ENCODE measurements around the gene GRAP.
"Not testable (repeated sequence)": the region's sequence is repeated elsewhere in the genome, so short reads cannot be mapped to it uniquely, and the experiment has no call there.

GRAP gene

GRCh38 chr17:19024101-19025078, 22.4 kb downstream of the GRAP start:
- TF ChIP-seq CTCF (IDR thresholded peaks at IDR 0.05; ENCODE audit: extremely low read depth, insufficient read depth, missing control alignments): no peak
- in situ Hi-C loops (cut with MboI; ENCODE audit: low pct_unique_long_range_greater_than_20kb, low sequenced_read_pairs, unreplicated experiment): loop anchor here (25.0 kb wide), 1 partner anchor 212 kb away; no protein-coding TSS in a partner anchor
- DNase-seq (ENCODE audit: low spot score): no peak

- in situ Hi-C loops (cut with MboI; ENCODE audit: low pct_unique_long_range_greater_than_20kb, low sequenced_read_pairs, unreplicated experiment): loop anchor here (25.0 kb wide), 1 partner anchor 211 kb away; no protein-coding TSS in a partner anchor
- TF ChIP-seq CTCF (IDR thresholded peaks at IDR 0.05; ENCODE audit: extremely low read depth, insufficient read depth, missing control alignments): no peak
- no peak for DNase-seq (ENCODE audit: low spot score)
Observed at GRCh38 chr17:19023209-19023999, 23.4 kb downstream of the GRAP start.

- no peak for TF ChIP-seq CTCF (IDR thresholded peaks at IDR 0.05; ENCODE audit: extremely low read depth, insufficient read depth, missing control alignments)
- in situ Hi-C loops (cut with MboI; ENCODE audit: low pct_unique_long_range_greater_than_20kb, low sequenced_read_pairs, unreplicated experiment): loop anchor here (25.0 kb wide), 1 partner anchor 210 kb away; no protein-coding TSS in a partner anchor
- no peak for DNase-seq (ENCODE audit: low spot score)
Observed at GRCh38 chr17:19022747-19023146, 24.0 kb downstream of the GRAP start.

GRCh38 chr17:19022128-19022527, 24.6 kb downstream of the GRAP start:
- TF ChIP-seq CTCF (IDR thresholded peaks at IDR 0.05; ENCODE audit: extremely low read depth, insufficient read depth, missing control alignments): no peak
- DNase-seq (ENCODE audit: low spot score): no peak
- in situ Hi-C loops (cut with MboI; ENCODE audit: low pct_unique_long_range_greater_than_20kb, low sequenced_read_pairs, unreplicated experiment): loop anchor here (25.0 kb wide), 1 partner anchor 210 kb away; no protein-coding TSS in a partner anchor

- TF ChIP-seq CTCF (IDR thresholded peaks at IDR 0.05; ENCODE audit: extremely low read depth, insufficient read depth, missing control alignments): no peak
- no peak for DNase-seq (ENCODE audit: low spot score)
- in situ Hi-C loops (cut with MboI; ENCODE audit: low pct_unique_long_range_greater_than_20kb, low sequenced_read_pairs, unreplicated experiment): loop anchor here (25.0 kb wide), 1 partner anchor 209 kb away; no protein-coding TSS in a partner anchor
Observed at GRCh38 chr17:19021622-19022083, 25.1 kb downstream of the GRAP start.

- DNase-seq (ENCODE audit: low spot score): not testable (repeated sequence)
- in situ Hi-C loops (cut with MboI; ENCODE audit: low pct_unique_long_range_greater_than_20kb, low sequenced_read_pairs, unreplicated experiment): loop anchor here (25.0 kb wide), 1 partner anchor 209 kb away; no protein-coding TSS in a partner anchor
Observed at GRCh38 chr17:19021011-19021621, 25.6 kb downstream of the GRAP start.

Measured in GM13977 (cell line).